ENCODE results near the gene KIAA1143. TPM values are rescaled to one million over a fixed set of nuclear protein-coding genes. Genes with fewer than 3 reads are reported as not detected.

The KIAA1143 gene
- total and polyA plus RNA-seq, 2 of the 13 experiments (the other 11 are each of a cell fraction or from before 2014, with no cell fraction given), result 9.9 to 27.2 TPM

DNA sequence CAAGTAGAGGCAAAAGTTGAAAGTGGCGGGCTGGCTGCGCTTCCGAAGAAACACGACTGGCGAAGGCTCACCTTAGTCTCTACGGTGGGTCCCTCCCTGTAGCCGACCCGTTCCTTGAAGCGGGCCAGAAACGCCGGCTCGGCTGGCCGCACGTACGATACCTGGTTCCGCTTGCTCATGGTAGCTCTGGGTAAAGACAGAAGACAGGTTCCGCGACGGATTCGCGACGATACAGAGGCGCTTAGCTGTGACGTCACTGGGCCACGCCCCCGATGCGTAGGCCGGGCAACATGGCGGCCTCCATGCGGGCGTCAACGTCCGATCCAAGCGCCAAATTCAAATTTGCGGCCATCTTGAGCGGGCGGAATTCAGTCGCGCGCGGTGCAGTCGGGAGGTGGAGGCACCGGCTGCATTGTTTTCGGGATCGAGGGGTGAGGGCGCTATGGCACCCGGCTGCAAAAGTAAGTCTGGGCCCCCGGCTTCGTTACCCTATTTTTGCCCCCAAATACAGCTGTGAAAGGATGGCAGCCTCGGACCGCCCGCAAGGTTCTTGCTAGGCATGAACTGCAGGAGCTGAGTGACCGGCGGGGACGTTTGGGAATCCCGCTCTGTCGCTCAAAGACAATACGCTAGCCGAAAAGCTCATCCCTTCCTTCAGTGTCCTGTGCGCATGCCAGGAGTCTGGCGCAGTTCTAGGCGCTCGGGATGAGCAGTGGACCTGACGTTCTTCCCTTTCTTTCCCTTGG lies at the start of gene KIAA1143, which contains the start of gene KIF15 (continued):
- TF ChIP-seq, protein P1, sequence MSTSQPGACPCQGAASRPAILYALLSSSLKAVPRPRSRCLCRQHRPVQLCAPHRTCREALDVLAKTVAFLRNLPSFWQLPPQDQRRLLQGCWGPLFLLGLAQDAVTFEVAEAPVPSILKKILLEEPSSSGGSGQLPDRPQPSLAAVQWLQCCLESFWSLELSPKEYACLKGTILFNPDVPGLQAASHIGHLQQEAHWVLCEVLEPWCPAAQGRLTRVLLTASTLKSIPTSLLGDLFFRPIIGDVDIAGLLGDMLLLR (CRISPR knock-in tag; IDR thresholded peaks at IDR 0.05), result peak; percentile 71; the same call in 1 of the 2 replicates
- TF ChIP-seq ATF7 (IDR thresholded peaks at IDR 0.05) (peak; percentile 93), ATF7 (CRISPR knock-in tag; IDR thresholded peaks at IDR 0.05) (peak; percentile 82), SOX13 (IDR thresholded peaks at IDR 0.05) (no peak), SOX13 (CRISPR knock-in tag; conservative IDR thresholded peaks at IDR 0.05 in 1 of 2, IDR thresholded peaks at IDR 0.05 in 1 of 2) (peak in 1 of 2 experiments; percentile 64; a peak in 1 of 4 replicates), SP5 (CRISPR knock-in tag; IDR thresholded peaks at IDR 0.05; ENCODE audit: borderline replicate concordance, low read depth) (peak; percentile 82), JUND (CRISPR knock-in tag; IDR thresholded peaks at IDR 0.05) (peak; percentile 47; the same call in 1 of the 2 replicates), NFRKB (IDR thresholded peaks at IDR 0.05) (peak; percentile 54; the same call in 1 of the 2 replicates), ZNF251 (CRISPR knock-in tag; IDR thresholded peaks at IDR 0.05) (no peak), ISX (CRISPR knock-in tag; conservative IDR thresholded peaks at IDR 0.05) (no peak), ZNF296 (CRISPR knock-in tag; conservative IDR thresholded peaks at IDR 0.05) (no peak), ZEB1 (IDR thresholded peaks at IDR 0.05; ENCODE audit: insufficient replicate concordance, low read depth) (peak; percentile 29), BATF2 (CRISPR knock-in tag; IDR thresholded peaks at IDR 0.05) (0 out of 2 replicates have a peak, but pooled peaks have one; percentile 71), ZNF614 (CRISPR knock-in tag; IDR thresholded peaks at IDR 0.05; ENCODE audit: borderline replicate concordance) (peak; percentile 85; the same call in 1 of the 2 replicates), ZNF550 (CRISPR knock-in tag; IDR thresholded peaks at IDR 0.05; ENCODE audit: borderline replicate concordance) (no peak), ATAD3A (CRISPR knock-in tag; IDR thresholded peaks at IDR 0.05) (no peak)
- TF ChIP-seq, protein P2, sequence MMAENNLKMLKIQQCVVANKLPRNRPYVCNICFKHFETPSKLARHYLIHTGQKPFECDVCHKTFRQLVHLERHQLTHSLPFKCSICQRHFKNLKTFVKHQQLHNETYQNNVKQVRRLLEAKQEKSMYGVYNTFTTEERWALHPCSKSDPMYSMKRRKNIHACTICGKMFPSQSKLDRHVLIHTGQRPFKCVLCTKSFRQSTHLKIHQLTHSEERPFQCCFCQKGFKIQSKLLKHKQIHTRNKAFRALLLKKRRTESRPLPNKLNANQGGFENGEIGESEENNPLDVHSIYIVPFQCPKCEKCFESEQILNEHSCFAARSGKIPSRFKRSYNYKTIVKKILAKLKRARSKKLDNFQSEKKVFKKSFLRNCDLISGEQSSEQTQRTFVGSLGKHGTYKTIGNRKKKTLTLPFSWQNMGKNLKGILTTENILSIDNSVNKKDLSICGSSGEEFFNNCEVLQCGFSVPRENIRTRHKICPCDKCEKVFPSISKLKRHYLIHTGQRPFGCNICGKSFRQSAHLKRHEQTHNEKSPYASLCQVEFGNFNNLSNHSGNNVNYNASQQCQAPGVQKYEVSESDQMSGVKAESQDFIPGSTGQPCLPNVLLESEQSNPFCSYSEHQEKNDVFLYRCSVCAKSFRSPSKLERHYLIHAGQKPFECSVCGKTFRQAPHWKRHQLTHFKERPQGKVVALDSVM (CRISPR knock-in tag; IDR thresholded peaks at IDR 0.05), result no peak
- TF ChIP-seq, protein P3, sequence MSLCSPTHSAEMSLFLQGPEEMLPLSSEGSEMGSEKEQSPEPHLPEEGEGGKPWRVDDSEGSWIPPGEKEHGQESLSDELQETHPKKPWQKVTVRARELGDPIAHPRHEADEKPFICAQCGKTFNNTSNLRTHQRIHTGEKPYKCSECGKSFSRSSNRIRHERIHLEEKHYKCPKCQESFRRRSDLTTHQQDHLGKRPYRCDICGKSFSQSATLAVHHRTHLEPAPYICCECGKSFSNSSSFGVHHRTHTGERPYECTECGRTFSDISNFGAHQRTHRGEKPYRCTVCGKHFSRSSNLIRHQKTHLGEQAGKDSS (CRISPR knock-in tag; IDR thresholded peaks at IDR 0.05; ENCODE audit: borderline replicate concordance, low read depth), result no peak
- TF ChIP-seq, protein P4, sequence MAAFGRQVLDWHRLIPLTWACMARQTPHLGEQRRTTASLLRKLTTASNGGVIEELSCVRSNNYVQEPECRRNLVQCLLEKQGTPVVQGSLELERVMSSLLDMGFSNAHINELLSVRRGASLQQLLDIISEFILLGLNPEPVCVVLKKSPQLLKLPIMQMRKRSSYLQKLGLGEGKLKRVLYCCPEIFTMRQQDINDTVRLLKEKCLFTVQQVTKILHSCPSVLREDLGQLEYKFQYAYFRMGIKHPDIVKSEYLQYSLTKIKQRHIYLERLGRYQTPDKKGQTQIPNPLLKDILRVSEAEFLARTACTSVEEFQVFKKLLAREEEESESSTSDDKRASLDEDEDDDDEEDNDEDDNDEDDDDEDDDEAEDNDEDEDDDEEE (CRISPR knock-in tag; IDR thresholded peaks at IDR 0.05), result peak; percentile 76; the same call in 1 of the 2 replicates

All from HepG2 (cell line).